ENCODE results near the gene GPR87. TPM values are rescaled to one million over a fixed set of nuclear protein-coding genes. Genes with fewer than 3 reads are reported as not detected.

GPR87 gene
- total and polyA plus RNA-seq, 9 of the 15 experiments (the other 6 are each of a cell fraction or from before 2014, with no cell fraction given): not detected

DNA sequence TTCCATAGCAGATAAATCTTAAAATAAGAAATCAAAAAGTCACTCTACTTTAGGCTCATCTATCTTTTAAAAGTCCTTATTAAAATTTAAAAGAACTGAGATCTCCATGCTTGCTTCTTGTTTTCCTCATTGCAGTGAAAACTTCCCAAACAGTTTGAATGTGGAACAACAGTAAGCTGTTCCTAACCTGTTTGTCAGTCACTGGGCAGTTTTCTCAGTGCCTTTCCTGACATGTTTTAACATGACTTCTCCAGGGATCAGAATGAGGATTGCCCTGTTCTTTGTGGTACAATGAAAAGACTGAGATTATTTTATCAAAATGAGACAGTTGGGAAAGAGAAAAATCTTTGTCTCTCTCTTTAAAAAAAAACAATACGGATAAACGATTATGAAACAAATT, 774 bp downstream of the GPR87 start:
- Histone ChIP-seq H3K9me1 (ENCODE audit: control insufficient read depth, insufficient read depth, low read length) (no peaks in the 10 kb centered on the region), H3K79me2 (ENCODE audit: control insufficient read depth, insufficient read depth, low read length) (no peaks in the 10 kb centered on the region), H2AFZ (ENCODE audit: low read depth, low read length) (no peak overlapping the region), H3K4me2 (ENCODE audit: insufficient read depth, low read length) (no peak overlapping the region), H3K36me3 (ENCODE audit: control insufficient read depth, insufficient read depth, low read length) (no peaks in the 10 kb centered on the region), H3K27ac (ENCODE audit: extremely low read depth, low read depth, low read length) (no peak overlapping the region), H3K4me1 (replicated peaks in 1 of 2; ENCODE audit: control insufficient read depth in 2 of 2, insufficient read depth in 2 of 2, low read length in 2 of 2) (no peaks in the 10 kb centered on the region), H3K9ac (ENCODE audit: insufficient read depth in 1 of 2, low read depth in 2 of 2, low read length in 2 of 2) (no peak overlapping the region), H4K20me1 (replicated peaks; ENCODE audit: control insufficient read depth, insufficient read depth, low read length) (no peaks in the 10 kb centered on the region), H3K27me3 (ENCODE audit: control insufficient read depth in 2 of 2, insufficient read depth in 2 of 2, low read length in 2 of 2) (peaks cover 4 to 12% of the 10 kb centered on the region in 2 experiments; a peak in 4 of 5 replicates), H3K4me3 (no peak overlapping the region), H3K9me3 (replicated peaks; ENCODE audit: control insufficient read depth, insufficient read depth, low read depth, low read length) (no peaks in the 10 kb centered on the region)
- POLR2A ChIA-PET: no interaction called here
- DNase-seq (ENCODE audit: extremely low read depth in 1 of 4, low spot score in 3 of 4): no peak
- in situ Hi-C loops (cut with MboI): no loop called here
- no peak for ATAC-seq
- CTCF ChIA-PET (ENCODE audit: low intra/inter-chr PET ratio): no interaction called here
- no TSS peak for BruUV-seq (replicated peaks)
- WGBS (ENCODE audit: insufficient coverage, low coverage, missing lambda C conversion rate): 0% methylated on average over 2 of the region's 2 CpGs
- FAIRE-seq: no peak
- intact Hi-C loops (cut with micrococcal nuclease): no loop called here
- TF ChIP-seq, protein P1, sequence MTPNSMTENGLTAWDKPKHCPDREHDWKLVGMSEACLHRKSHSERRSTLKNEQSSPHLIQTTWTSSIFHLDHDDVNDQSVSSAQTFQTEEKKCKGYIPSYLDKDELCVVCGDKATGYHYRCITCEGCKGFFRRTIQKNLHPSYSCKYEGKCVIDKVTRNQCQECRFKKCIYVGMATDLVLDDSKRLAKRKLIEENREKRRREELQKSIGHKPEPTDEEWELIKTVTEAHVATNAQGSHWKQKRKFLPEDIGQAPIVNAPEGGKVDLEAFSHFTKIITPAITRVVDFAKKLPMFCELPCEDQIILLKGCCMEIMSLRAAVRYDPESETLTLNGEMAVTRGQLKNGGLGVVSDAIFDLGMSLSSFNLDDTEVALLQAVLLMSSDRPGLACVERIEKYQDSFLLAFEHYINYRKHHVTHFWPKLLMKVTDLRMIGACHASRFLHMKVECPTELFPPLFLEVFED (CRISPR knock-in tag; conservative IDR thresholded peaks at IDR 0.05): no peak
- TF ChIP-seq, protein P2, sequence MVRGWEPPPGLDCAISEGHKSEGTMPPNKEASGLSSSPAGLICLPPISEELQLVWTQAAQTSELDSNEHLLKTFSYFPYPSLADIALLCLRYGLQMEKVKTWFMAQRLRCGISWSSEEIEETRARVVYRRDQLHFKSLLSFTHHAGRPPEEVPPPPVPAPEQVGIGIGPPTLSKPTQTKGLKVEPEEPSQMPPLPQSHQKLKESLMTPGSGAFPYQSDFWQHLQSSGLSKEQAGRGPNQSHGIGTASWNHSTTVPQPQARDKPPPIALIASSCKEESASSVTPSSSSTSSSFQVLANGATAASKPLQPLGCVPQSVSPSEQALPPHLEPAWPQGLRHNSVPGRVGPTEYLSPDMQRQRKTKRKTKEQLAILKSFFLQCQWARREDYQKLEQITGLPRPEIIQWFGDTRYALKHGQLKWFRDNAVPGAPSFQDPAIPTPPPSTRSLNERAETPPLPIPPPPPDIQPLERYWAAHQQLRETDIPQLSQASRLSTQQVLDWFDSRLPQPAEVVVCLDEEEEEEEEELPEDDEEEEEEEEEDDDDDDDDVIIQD (CRISPR knock-in tag; IDR thresholded peaks at IDR 0.05): no peak
- TF ChIP-seq NFXL1 (CRISPR knock-in tag; IDR thresholded peaks at IDR 0.05) (no peak), ZNF561 (CRISPR knock-in tag; conservative IDR thresholded peaks at IDR 0.05) (no peak), ZNF695 (CRISPR knock-in tag; IDR thresholded peaks at IDR 0.05) (no peak), IRF2 (CRISPR knock-in tag; IDR thresholded peaks at IDR 0.05) (no peak), HDAC2 (IDR thresholded peaks at IDR 0.05) (no peak), BHLHE40 (IDR thresholded peaks at IDR 0.05; ENCODE audit: low read length) (no peak), PCBP2 (IDR thresholded peaks at IDR 0.05; ENCODE audit: low read depth, low read length, poor library complexity, severe bottlenecking) (no peak), FOXA3 (CRISPR knock-in tag; conservative IDR thresholded peaks at IDR 0.05 in 1 of 2, IDR thresholded peaks at IDR 0.05 in 1 of 2) (no peak), ZNF124 (CRISPR knock-in tag; IDR thresholded peaks at IDR 0.05) (no peak), TAF1 (IDR thresholded peaks at IDR 0.05; ENCODE audit: control insufficient read depth, extremely low read depth, insufficient read depth, low read length, severe bottlenecking) (no peak), DIDO1 (tag; IDR thresholded peaks at IDR 0.05; ENCODE audit: low read depth) (no peak), ZC3H11A (IDR thresholded peaks at IDR 0.05; ENCODE audit: low read depth, low read length) (no peak), CHD2 (IDR thresholded peaks at IDR 0.05; ENCODE audit: low read depth, low read length) (no peak)
- TF ChIP-seq, protein P3, sequence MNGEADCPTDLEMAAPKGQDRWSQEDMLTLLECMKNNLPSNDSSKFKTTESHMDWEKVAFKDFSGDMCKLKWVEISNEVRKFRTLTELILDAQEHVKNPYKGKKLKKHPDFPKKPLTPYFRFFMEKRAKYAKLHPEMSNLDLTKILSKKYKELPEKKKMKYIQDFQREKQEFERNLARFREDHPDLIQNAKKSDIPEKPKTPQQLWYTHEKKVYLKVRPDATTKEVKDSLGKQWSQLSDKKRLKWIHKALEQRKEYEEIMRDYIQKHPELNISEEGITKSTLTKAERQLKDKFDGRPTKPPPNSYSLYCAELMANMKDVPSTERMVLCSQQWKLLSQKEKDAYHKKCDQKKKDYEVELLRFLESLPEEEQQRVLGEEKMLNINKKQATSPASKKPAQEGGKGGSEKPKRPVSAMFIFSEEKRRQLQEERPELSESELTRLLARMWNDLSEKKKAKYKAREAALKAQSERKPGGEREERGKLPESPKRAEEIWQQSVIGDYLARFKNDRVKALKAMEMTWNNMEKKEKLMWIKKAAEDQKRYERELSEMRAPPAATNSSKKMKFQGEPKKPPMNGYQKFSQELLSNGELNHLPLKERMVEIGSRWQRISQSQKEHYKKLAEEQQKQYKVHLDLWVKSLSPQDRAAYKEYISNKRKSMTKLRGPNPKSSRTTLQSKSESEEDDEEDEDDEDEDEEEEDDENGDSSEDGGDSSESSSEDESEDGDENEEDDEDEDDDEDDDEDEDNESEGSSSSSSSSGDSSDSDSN (IDR thresholded peaks at IDR 0.05; ENCODE audit: borderline replicate concordance in 1 of 2, low read depth in 2 of 2, low read length in 2 of 2): no peak
- TF ChIP-seq, protein P4, sequence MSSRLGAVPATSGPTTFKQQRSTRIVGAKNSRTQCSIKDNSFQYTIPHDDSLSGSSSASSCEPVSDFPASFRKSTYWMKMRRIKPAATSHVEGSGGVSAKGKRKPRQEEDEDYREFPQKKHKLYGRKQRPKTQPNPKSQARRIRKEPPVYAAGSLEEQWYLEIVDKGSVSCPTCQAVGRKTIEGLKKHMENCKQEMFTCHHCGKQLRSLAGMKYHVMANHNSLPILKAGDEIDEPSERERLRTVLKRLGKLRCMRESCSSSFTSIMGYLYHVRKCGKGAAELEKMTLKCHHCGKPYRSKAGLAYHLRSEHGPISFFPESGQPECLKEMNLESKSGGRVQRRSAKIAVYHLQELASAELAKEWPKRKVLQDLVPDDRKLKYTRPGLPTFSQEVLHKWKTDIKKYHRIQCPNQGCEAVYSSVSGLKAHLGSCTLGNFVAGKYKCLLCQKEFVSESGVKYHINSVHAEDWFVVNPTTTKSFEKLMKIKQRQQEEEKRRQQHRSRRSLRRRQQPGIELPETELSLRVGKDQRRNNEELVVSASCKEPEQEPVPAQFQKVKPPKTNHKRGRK (tag; IDR thresholded peaks at IDR 0.05): no peak

All from K562 (cell line).